ENCODE results near the gene TMEM9. TPM values are rescaled to one million over a fixed set of nuclear protein-coding genes. Genes with fewer than 3 reads are reported as not detected.

Gene TMEM9
- total and polyA plus RNA-seq, 10 of the 15 experiments (the other 5 are each of a cell fraction or from before 2014, with no cell fraction given): 7.2 to 46.1 (median 17.3) TPM

DNA sequence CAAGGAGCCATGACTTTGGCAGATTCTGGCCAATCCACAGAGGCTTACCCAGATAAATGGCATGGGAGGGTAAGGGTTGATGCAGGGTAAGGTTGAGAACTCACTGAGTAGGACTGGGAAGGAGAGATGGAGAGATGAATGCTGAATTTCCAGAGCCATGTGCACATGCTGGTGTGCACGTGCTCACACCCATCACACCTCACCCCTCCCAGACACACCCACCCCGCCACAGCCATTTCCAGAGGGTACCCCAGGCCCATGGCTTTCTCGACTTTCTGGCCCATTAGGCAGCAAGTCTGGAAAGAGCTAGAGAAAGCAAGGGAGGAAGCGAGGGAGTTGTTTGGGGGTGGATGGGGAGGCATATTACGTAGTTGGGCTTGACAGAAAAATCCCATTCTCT is 43.7 kb downstream of the TMEM9 start:
- FAIRE-seq (no peak), DNase-seq (ENCODE audit: low read depth, low spot score) (no peak), ATAC-seq (no peak)
- no peaks in the 10 kb centered on the region for H3K36me3 ChIP-seq (ENCODE audit: control insufficient read depth in 2 of 2, insufficient read depth in 2 of 2, low read length in 1 of 2)
- H3K79me2 ChIP-seq (ENCODE audit: control insufficient read depth, insufficient read depth, low read length): no peaks in the 10 kb centered on the region
- peaks cover 0 to 6% of the 10 kb centered on the region in 2 experiments; a peak in 2 of 4 replicates for H3K27me3 ChIP-seq (replicated peaks in 1 of 2; ENCODE audit: control insufficient read depth in 2 of 2, insufficient read depth in 2 of 2, low read length in 1 of 2)
- H4K20me1 ChIP-seq (ENCODE audit: control insufficient read depth, insufficient read depth): no peaks in the 10 kb centered on the region
- RAD21 ChIA-PET (ENCODE audit: unreplicated experiment): no interaction called here
- POLR2A ChIA-PET: no interaction called here
- CTCF ChIA-PET: interaction anchor here (1.0 kb wide), 1 partner anchor 138 kb away, joined by 4 read pairs; no protein-coding TSS in a partner anchor
- WGBS (ENCODE audit: insufficient coverage, insufficient replicate concordance, low lambda C conversion rate, missing lambda C conversion rate): 10% methylated on average over 5 of the region's 5 CpGs
- SMC1A ChIA-PET (ENCODE audit: uncharacterized antibody, unreplicated experiment): no interaction called here
- in situ Hi-C loops (cut with MboI) (no loop called here), intact Hi-C loops (cut with micrococcal nuclease; ENCODE audit: unreplicated experiment) (loop anchor here (10.0 kb wide), 1 partner anchor 556 kb away; no protein-coding TSS in a partner anchor)
- H3K4me2 ChIP-seq (ENCODE audit: control insufficient read depth, insufficient read depth): no peak overlapping the region
- no peak overlapping the region for H3K9ac ChIP-seq (ENCODE audit: control insufficient read depth, insufficient read depth, low read length)
- no peak overlapping the region for H3K27ac ChIP-seq (ENCODE audit: control insufficient read depth, insufficient read depth)
- H3K4me1 ChIP-seq (ENCODE audit: control insufficient read depth, insufficient read depth, low read length): no peaks in the 10 kb centered on the region
- no peak overlapping the region for H3K4me3 ChIP-seq
- no TSS peak for BruUV-seq (replicated peaks)
- no peak overlapping the region for H2AFZ ChIP-seq (ENCODE audit: control insufficient read depth, low read depth, low read length)
- H3K9me3 ChIP-seq (replicated peaks; ENCODE audit: control insufficient read depth, insufficient read depth, low read length): no peaks in the 10 kb centered on the region
- no peak for TF ChIP-seq YY1 (IDR thresholded peaks at IDR 0.05; ENCODE audit: low read depth, low read length)
- no peak for TF ChIP-seq EED (IDR thresholded peaks at IDR 0.05; ENCODE audit: low read depth)
- TF ChIP-seq CHD2 (IDR thresholded peaks at IDR 0.05; ENCODE audit: borderline replicate concordance, low read depth, low read length): no peak
- no peak for TF ChIP-seq CBFB (IDR thresholded peaks at IDR 0.05; ENCODE audit: low read depth)
- TF ChIP-seq CBX5 (IDR thresholded peaks at IDR 0.05; ENCODE audit: low read depth): no peak
- no peak for TF ChIP-seq GATAD2B (conservative IDR thresholded peaks at IDR 0.05; ENCODE audit: low read depth)
- TF ChIP-seq SREBF1 (IDR thresholded peaks at IDR 0.05; ENCODE audit: low read length): no peak
- TF ChIP-seq RCOR1 (conservative IDR thresholded peaks at IDR 0.05; ENCODE audit: low read depth, low read length): no peak
- TF ChIP-seq, protein P1, sequence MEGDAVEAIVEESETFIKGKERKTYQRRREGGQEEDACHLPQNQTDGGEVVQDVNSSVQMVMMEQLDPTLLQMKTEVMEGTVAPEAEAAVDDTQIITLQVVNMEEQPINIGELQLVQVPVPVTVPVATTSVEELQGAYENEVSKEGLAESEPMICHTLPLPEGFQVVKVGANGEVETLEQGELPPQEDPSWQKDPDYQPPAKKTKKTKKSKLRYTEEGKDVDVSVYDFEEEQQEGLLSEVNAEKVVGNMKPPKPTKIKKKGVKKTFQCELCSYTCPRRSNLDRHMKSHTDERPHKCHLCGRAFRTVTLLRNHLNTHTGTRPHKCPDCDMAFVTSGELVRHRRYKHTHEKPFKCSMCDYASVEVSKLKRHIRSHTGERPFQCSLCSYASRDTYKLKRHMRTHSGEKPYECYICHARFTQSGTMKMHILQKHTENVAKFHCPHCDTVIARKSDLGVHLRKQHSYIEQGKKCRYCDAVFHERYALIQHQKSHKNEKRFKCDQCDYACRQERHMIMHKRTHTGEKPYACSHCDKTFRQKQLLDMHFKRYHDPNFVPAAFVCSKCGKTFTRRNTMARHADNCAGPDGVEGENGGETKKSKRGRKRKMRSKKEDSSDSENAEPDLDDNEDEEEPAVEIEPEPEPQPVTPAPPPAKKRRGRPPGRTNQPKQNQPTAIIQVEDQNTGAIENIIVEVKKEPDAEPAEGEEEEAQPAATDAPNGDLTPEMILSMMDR (IDR thresholded peaks at IDR 0.05 in 2 of 3, conservative IDR thresholded peaks at IDR 0.05 in 1 of 3; ENCODE audit: control insufficient read depth in 2 of 3, extremely low read depth in 1 of 3, insufficient read depth in 1 of 3, low read depth in 3 of 3, low read length in 3 of 3): no peak
- no peak for TF ChIP-seq SUZ12 (IDR thresholded peaks at IDR 0.05; ENCODE audit: unreplicated experiment)
- TF ChIP-seq ZNF24 (IDR thresholded peaks at IDR 0.05): no peak
- TF ChIP-seq, protein P2, sequence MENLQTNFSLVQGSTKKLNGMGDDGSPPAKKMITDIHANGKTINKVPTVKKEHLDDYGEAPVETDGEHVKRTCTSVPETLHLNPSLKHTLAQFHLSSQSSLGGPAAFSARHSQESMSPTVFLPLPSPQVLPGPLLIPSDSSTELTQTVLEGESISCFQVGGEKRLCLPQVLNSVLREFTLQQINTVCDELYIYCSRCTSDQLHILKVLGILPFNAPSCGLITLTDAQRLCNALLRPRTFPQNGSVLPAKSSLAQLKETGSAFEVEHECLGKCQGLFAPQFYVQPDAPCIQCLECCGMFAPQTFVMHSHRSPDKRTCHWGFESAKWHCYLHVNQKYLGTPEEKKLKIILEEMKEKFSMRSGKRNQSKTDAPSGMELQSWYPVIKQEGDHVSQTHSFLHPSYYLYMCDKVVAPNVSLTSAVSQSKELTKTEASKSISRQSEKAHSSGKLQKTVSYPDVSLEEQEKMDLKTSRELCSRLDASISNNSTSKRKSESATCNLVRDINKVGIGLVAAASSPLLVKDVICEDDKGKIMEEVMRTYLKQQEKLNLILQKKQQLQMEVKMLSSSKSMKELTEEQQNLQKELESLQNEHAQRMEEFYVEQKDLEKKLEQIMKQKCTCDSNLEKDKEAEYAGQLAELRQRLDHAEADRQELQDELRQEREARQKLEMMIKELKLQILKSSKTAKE (IDR thresholded peaks at IDR 0.05; ENCODE audit: low read depth, poor library complexity, severe bottlenecking): no peak
- TF ChIP-seq, protein P3, sequence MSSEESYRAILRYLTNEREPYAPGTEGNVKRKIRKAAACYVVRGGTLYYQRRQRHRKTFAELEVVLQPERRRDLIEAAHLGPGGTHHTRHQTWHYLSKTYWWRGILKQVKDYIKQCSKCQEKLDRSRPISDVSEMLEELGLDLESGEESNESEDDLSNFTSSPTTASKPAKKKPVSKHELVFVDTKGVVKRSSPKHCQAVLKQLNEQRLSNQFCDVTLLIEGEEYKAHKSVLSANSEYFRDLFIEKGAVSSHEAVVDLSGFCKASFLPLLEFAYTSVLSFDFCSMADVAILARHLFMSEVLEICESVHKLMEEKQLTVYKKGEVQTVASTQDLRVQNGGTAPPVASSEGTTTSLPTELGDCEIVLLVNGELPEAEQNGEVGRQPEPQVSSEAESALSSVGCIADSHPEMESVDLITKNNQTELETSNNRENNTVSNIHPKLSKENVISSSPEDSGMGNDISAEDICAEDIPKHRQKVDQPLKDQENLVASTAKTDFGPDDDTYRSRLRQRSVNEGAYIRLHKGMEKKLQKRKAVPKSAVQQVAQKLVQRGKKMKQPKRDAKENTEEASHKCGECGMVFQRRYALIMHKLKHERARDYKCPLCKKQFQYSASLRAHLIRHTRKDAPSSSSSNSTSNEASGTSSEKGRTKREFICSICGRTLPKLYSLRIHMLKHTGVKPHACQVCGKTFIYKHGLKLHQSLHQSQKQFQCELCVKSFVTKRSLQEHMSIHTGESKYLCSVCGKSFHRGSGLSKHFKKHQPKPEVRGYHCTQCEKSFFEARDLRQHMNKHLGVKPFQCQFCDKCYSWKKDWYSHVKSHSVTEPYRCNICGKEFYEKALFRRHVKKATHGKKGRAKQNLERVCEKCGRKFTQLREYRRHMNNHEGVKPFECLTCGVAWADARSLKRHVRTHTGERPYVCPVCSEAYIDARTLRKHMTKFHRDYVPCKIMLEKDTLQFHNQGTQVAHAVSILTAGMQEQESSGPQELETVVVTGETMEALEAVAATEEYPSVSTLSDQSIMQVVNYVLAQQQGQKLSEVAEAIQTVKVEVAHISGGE (CRISPR knock-in tag; IDR thresholded peaks at IDR 0.05): no peak
- TF ChIP-seq KLF5 (IDR thresholded peaks at IDR 0.05; ENCODE audit: partially characterized antibody): no peak
- no peak for TF ChIP-seq ESRRA (IDR thresholded peaks at IDR 0.05; ENCODE audit: low read length)
- no peak for TF ChIP-seq TCF3 (IDR thresholded peaks at IDR 0.05; ENCODE audit: borderline replicate concordance, insufficient read depth, low read depth, low read length)
- no peak for TF ChIP-seq JUNB (IDR thresholded peaks at IDR 0.05)

Data from GM12878 (cell line).